Common myeloid progenitor, CD34-positive (primary cell): ENCODE measurements around the gene GRIK1.

ENCODE experiments used
- CTCF ChIA-PET: fragments of 350-600 bp; sonication (Branson Sonifier 250); formaldehyde crosslinking; loops from one replicate; lab custom pipeline; 2021; ENCODE audit warnings: antibody characterized with exemption; lab: Charles Lee
- POLR2A ChIA-PET: fragments of 350-600 bp; sonication (Branson Sonifier 250); formaldehyde crosslinking; loops from one replicate; lab custom pipeline; 2021; ENCODE audit warnings: antibody characterized with exemption; lab: Charles Lee
- DNase-seq, 3 donors: peaks; one replicate each; pipeline versions ENCODE4 v3.0.0 to v3.0.0-alpha.2; 2013
- H3K27ac ChIP-seq, 2 experiments: 1 replicate in 1 of 2; 2 replicates in 1 of 2; pipeline ENCODE4 v1.7.0; 2013; ENCODE audit warnings: inconsistent platforms in 2 of 2, low read length in 2 of 2, mild to moderate bottlenecking in 2 of 2, low read depth in 1 of 2, moderate library complexity in 1 of 2; ENCODE audit not compliant: severe bottlenecking in 2 of 2, insufficient read depth in 1 of 2, poor library complexity in 1 of 2
- H3K27me3 ChIP-seq, 5 experiments: replicated peaks in 2 of 5; 1 replicate in 3 of 5; 2 replicates in 2 of 5; pipeline versions ENCODE4 v1.6.1 to v1.7.0; 2013; ENCODE audit warnings: low read length in 4 of 5, mild to moderate bottlenecking in 2 of 5, moderate library complexity in 2 of 5, inconsistent platforms in 1 of 5; ENCODE audit not compliant: insufficient read depth in 5 of 5, control insufficient read depth in 4 of 5
- H3K36me3 ChIP-seq, 4 experiments: 1 replicate in 2 of 4; 2 replicates in 2 of 4; pipeline versions ENCODE4 v1.6.1 to v1.7.0; 2013; ENCODE audit warnings: low read length in 3 of 4, control low read depth in 1 of 4, mild to moderate bottlenecking in 1 of 4; ENCODE audit not compliant: control insufficient read depth in 4 of 4, insufficient read depth in 4 of 4
- H3K4me1 ChIP-seq, 4 experiments: 1 replicate in 3 of 4; 2 replicates in 1 of 4; pipeline versions ENCODE4 v1.6.1 to v1.7.1; 2013; ENCODE audit warnings: low read length in 3 of 4, mild to moderate bottlenecking in 3 of 4, control low read depth in 1 of 4, inconsistent platforms in 1 of 4, moderate library complexity in 1 of 4; ENCODE audit not compliant: control insufficient read depth in 4 of 4, insufficient read depth in 4 of 4; ENCODE audit errors: control extremely low read depth in 1 of 4
- H3K4me3 ChIP-seq, 7 experiments: 1 replicate in 4 of 7; 2 replicates in 3 of 7; pipeline versions ENCODE4 v1.5.1 to v1.7.0; 2013; ENCODE audit warnings: mild to moderate bottlenecking in 7 of 7, low read length in 6 of 7, moderate library complexity in 6 of 7, inconsistent platforms in 2 of 7, low read depth in 2 of 7, control low read depth in 1 of 7; ENCODE audit not compliant: insufficient read depth in 4 of 7, control insufficient read depth in 1 of 7; ENCODE audit errors: extremely low read depth in 1 of 7
- H3K9me3 ChIP-seq, 5 experiments: 1 replicate in 4 of 5; 2 replicates in 1 of 5; pipeline versions ENCODE4 v1.6.1 to v1.7.1; 2013; ENCODE audit warnings: low read length in 4 of 5, mild to moderate bottlenecking in 2 of 5, inconsistent platforms in 1 of 5, low read depth in 1 of 5, moderate library complexity in 1 of 5; ENCODE audit not compliant: control insufficient read depth in 4 of 5, insufficient read depth in 2 of 5; ENCODE audit errors: control extremely low read depth in 1 of 5
- WGBS: methylation state at CpG from one replicate; pipeline ENCODE4 v1.1.5; 2013; ENCODE audit not compliant: insufficient coverage; 5-methylcytosine and 5-hydroxymethylcytosine counted together

Gene GRIK1

DNA sequence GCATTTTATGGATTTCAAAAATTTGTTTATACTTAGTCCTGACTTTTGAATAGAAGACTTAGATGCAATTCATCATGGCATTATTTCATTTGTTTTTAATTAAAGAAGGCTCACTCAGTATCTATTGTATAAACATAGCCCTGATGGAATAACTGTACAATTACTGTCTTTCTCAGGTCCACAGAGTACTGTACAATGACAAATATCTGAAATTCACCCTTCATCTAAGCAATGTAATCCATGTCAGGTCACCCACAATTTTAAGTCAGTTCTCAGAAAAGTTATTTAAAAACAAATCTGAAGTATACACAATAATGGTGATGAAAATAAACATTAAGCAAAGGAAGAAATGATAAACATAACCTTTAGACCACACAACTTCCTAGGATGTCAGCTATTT is 311.9 kb downstream of the GRIK1 start:
- Histone ChIP-seq H3K4me1 (no peaks in the 10 kb centered on the region), H3K9me3 (no peaks in the 10 kb centered on the region), H3K27ac (no peak overlapping the region), H3K27me3 (no peaks in the 10 kb centered on the region), H3K4me3 (no peak overlapping the region), H3K36me3 (no peaks in the 10 kb centered on the region)
- ChIA-PET POLR2A (no interaction called here), CTCF (no interaction called here)
- DNase-seq = no peak

DNA sequence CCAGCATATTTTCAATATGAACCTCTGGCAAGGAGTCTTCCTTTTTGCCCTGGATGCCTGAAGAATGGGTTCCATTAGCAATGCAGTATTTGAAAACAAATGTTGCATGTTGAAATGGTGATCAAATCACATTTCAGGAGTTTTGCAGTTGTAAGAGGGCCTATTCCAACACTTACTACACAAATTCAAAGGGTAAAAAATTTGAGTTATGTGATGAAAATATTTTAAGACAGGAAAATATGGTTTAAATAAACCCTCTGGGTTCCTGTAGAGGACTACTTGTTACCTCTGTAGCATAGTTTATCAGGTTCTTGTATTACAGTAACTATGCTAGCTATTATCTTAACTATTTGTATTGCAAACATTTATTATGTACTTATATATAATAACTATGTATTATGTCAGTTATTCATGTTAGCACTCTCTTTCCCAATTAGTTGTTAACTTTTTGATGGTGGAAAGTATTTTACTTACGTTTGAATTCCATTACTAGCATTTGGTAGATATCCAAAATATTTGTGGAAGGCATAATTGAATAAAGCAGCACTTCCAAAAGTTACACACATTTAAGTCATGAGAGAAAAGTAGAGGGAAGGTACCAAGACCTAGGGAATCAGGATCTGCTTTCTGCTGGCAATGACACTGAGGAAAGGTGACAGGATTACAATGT is 312.9 kb downstream of the GRIK1 start:
- Histone ChIP-seq H3K4me1 (no peaks in the 10 kb centered on the region), H3K36me3 (no peaks in the 10 kb centered on the region), H3K27ac (no peak overlapping the region), H3K4me3 (no peak overlapping the region), H3K27me3 (no peaks in the 10 kb centered on the region), H3K9me3 (no peaks in the 10 kb centered on the region)
- no CpG with 5 or more reads among the region's 1 CpG for WGBS
- no peak for DNase-seq
- ChIA-PET POLR2A (no interaction called here), CTCF (no interaction called here)

DNA sequence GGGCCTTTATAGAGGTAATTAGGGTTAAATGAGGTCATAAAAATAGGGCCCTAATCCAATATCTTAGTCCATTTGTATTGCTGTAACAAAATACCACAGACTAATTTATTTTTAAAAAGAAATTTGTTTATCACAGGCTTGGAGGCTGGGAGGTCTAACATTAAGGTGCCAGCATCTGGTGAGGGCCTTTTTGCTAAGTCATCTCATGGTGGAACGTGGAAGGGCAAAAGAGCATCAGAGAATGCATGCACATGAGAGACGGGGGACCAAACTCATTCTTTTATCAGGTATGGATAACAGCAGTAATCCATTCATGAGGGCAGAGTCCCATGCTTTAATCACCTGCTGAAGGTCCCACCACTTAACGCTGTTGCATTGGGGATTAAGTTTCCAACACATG is 313.8 kb downstream of the GRIK1 start:
- DNase-seq = no peak
- H3K4me1 ChIP-seq = no peaks in the 10 kb centered on the region
- no peak overlapping the region for H3K27ac ChIP-seq
- no peak overlapping the region for H3K4me3 ChIP-seq
- no peaks in the 10 kb centered on the region for H3K36me3 ChIP-seq
- H3K9me3 ChIP-seq = no peaks in the 10 kb centered on the region
- ChIA-PET POLR2A (no interaction called here), CTCF (no interaction called here)
- no peaks in the 10 kb centered on the region for H3K27me3 ChIP-seq
- WGBS = 95% methylated on average over 3 of the region's 3 CpGs

DNA sequence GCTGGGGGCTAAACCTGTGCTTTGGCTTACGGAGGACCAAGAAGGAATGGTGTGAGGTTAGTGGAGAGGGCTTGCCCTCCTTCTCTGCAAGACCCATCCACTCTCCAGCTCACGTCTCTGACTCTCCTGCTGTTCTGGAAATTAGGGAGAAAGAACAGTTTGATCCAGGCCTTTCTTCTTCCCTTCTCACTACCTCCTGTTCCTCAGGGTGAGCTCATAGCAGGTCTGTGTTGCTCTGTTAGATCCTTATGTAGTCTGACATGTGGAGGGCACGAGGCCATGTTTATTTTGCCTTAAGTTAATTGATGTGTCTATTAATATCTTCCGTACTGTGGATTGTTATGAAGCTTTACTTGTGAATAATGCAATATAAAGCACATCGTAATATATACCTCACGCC is 315.0 kb downstream of the GRIK1 start:
- no peak overlapping the region for H3K27ac ChIP-seq
- DNase-seq = no peak
- H3K36me3 ChIP-seq = no peaks in the 10 kb centered on the region
- CTCF ChIA-PET = interaction anchor here (1.1 kb wide), 1 partner anchor 11 kb away, joined by 3 read pairs; no protein-coding TSS in a partner anchor
- no CpG with 5 or more reads among the region's 6 CpGs for WGBS
- H3K4me3 ChIP-seq = no peak overlapping the region
- H3K27me3 ChIP-seq = no peaks in the 10 kb centered on the region
- H3K9me3 ChIP-seq = no peaks in the 10 kb centered on the region
- H3K4me1 ChIP-seq = no peaks in the 10 kb centered on the region
- POLR2A ChIA-PET = no interaction called here

DNA sequence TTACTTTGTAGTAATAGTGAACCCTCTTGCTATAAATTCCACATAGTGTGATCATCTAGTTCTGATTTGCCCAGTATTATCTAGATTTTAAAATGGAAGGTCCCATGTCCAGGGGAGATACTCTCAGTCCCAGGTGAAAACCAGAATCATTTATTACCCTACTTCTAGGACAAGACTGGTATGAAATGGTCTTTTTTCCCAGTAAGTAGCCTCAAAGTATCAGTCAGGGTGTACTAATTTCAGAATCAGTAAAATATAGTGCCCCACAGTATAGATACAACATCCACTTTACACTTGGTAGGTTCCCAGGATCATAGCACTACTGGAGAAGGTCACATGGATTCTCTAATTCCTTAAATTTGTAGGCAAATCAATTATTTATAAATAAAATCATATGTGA is 318.3 kb downstream of the GRIK1 start:
- Histone ChIP-seq H3K27ac (no peak overlapping the region), H3K9me3 (no peaks in the 10 kb centered on the region), H3K4me1 (no peaks in the 10 kb centered on the region), H3K4me3 (no peak overlapping the region), H3K36me3 (no peaks in the 10 kb centered on the region), H3K27me3 (no peaks in the 10 kb centered on the region)
- CTCF ChIA-PET = no interaction called here
- DNase-seq = no peak
- POLR2A ChIA-PET = no interaction called here

DNA sequence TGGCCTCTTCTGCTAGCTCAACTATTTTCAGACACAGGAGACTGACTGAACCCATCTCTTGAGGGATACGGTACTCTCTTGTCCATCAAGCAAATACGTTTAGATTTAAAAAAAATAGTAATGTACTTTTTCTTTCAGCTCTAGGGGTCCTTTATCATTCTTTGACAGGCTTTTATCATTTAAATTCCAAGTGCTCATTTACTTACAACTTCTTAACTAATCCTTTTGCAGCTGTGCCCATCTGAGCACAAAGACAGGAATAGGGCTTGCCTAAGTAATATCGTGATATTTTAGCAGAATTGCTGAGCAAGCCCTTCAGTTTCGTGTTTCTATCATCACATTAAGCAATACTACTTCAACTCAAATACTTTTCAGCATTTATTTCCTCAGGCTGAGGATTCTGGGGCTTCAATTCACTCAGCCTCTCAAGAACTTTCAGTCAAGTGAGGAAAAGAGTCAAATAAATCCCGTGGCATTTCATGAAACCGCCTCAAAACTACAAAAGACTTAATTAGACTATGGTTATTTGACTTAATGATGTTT is 323.5 kb downstream of the GRIK1 start:
- POLR2A ChIA-PET = no interaction called here
- CTCF ChIA-PET = no interaction called here
- no peaks in the 10 kb centered on the region for H3K27me3 ChIP-seq

DNA sequence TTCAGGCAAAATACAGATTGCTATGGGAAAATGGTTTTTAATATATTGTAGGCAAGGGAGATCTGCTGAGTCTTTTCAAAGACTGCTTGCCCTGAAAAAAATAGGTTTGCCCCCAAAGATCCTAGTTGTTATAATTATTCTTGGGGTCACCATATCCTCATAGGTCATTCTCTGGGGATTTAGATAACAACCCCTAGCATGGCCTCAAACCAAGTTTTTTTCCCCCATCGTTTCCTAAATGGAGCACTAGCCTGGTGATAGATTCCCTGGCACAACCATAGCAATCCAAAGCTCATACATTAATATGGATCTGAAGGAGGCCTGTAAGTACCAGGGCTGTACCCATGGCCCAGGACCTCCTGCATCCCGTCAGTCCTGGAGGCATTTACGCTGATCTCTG is 325.9 kb downstream of the GRIK1 start:
- H3K9me3 ChIP-seq = no peaks in the 10 kb centered on the region
- H3K36me3 ChIP-seq = no peaks in the 10 kb centered on the region
- DNase-seq = no peak
- no peaks in the 10 kb centered on the region for H3K4me1 ChIP-seq
- no peak overlapping the region for H3K27ac ChIP-seq
- 100% methylated on average over 1 of the region's 3 CpGs for WGBS
- ChIA-PET CTCF (interaction anchor here (0.9 kb wide), 1 partner anchor 11 kb away, joined by 3 read pairs; no protein-coding TSS in a partner anchor), POLR2A (no interaction called here)
- no peak overlapping the region for H3K4me3 ChIP-seq
- H3K27me3 ChIP-seq = no peaks in the 10 kb centered on the region

More for the DNA sequence above, 323.5 kb downstream of the GRIK1 start:
- Histone ChIP-seq H3K4me3 (no peak overlapping the region), H3K27ac (no peak overlapping the region), H3K4me1 (no peaks in the 10 kb centered on the region), H3K36me3 (no peaks in the 10 kb centered on the region), H3K9me3 (no peaks in the 10 kb centered on the region)
- 83% methylated on average over 2 of the region's 6 CpGs for WGBS
- DNase-seq = no peak
